Vagina (tissue), 2 donors: ENCODE results near the gene PPP4C. TPM values are rescaled to one million over a fixed set of nuclear protein-coding genes. Genes with fewer than 3 reads are reported as not detected.

Experiments used
- DNase-seq, 2 donors: peaks; one replicate each; pipeline ENCODE4 v3.0.0-alpha.2; 2017; ENCODE audit errors: extremely low spot score in 2 of 2
- H3K27ac ChIP-seq: fragments of 200-600 bp; sonication (generic); one replicate; pipeline ENCODE4 v1.5.1; 2019
- H3K27me3 ChIP-seq: fragments of 200-600 bp; sonication (generic); one replicate; pipeline ENCODE4 v1.5.1; 2019
- H3K36me3 ChIP-seq, 2 donors: fragments of 200-600 bp; sonication (generic); one replicate each; pipeline ENCODE4 v1.5.1; 2017 to 2019
- H3K4me1 ChIP-seq: fragments of 200-600 bp; sonication (generic); one replicate; pipeline ENCODE4 v1.5.1; 2019
- H3K4me3 ChIP-seq, 2 donors: fragments of 200-600 bp; sonication (generic); 1 replicate in 1 of 2; 2 replicates in 1 of 2; pipeline ENCODE4 v1.5.1; 2016 to 2019
- H3K9me3 ChIP-seq: fragments of 200-600 bp; sonication (generic); one replicate; pipeline ENCODE4 v1.5.1; 2019
- POLR2A ChIP-seq, 2 donors: fragments of 450-650 bp; IDR thresholded peaks; one replicate each; pipeline ENCODE4 v1.6.1; 2017; ENCODE audit warnings: antibody characterized with exemption in 2 of 2, mild to moderate bottlenecking in 2 of 2, moderate library complexity in 2 of 2
- POLR2AphosphoS5 ChIP-seq, 2 donors: sonication (generic); formaldehyde crosslinking; IDR thresholded peaks; one replicate each; pipeline ENCODE4 v1.9.0; 2017; ENCODE audit warnings: antibody characterized with exemption in 2 of 2, mild to moderate bottlenecking in 2 of 2, low read depth in 1 of 2; ENCODE audit not compliant: insufficient read depth in 1 of 2
- intact Hi-C: fragments of 100-400 bp; cut with DNase I; formaldehyde crosslinking; loops from one replicate; pipeline ENCODE4 v1.15.1; 2023
- total RNA-seq: library from RNA; depleted of rRNA; stranded (reverse); fragments of >200 nt; gene quantifications from one replicate; pipeline ENCODE4 v1.2.3, GENCODE V29; 2016
- TF ChIP-seq, protein P1 (sequence below), 3 experiments: fragments of 450-650 bp in 2 of 3; fragments of 200-600 bp in 1 of 3; sonication (generic) in 1 of 3; IDR thresholded peaks; one replicate each; pipeline ENCODE4 v1.5.1; 2017 to 2019; ENCODE audit warnings: antibody characterized with exemption in 3 of 3, mild to moderate bottlenecking in 2 of 3, moderate library complexity in 2 of 3

PPP4C gene
- total RNA-seq, 1 donor from 2014 or later, result 60.4 TPM

DNA sequence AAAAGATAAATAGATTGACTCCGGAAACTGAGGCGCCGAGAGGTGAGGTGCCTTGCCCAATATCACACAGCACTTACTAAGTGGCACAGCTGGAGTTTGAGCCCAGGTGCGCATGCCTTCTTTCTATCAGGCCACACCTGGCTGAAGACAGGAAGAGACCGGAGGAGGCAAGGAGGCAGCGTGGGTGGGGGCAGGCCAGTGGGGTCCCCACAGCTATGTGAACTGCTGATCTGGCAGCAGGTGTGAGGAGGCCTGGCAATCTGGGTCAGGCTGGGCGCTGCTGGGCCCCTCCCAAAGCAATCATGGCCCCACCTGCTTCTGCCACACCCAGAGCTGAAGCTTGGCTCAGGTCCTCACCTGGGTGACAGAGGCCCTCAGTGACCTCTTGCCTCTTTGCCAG, 39.4 kb downstream of the PPP4C start:
- intact Hi-C loops, result no loop called here
- peaks cover 0 to 72% of the 10 kb centered on the region in 2 donors for H3K36me3 ChIP-seq
- TF ChIP-seq, protein P1, sequence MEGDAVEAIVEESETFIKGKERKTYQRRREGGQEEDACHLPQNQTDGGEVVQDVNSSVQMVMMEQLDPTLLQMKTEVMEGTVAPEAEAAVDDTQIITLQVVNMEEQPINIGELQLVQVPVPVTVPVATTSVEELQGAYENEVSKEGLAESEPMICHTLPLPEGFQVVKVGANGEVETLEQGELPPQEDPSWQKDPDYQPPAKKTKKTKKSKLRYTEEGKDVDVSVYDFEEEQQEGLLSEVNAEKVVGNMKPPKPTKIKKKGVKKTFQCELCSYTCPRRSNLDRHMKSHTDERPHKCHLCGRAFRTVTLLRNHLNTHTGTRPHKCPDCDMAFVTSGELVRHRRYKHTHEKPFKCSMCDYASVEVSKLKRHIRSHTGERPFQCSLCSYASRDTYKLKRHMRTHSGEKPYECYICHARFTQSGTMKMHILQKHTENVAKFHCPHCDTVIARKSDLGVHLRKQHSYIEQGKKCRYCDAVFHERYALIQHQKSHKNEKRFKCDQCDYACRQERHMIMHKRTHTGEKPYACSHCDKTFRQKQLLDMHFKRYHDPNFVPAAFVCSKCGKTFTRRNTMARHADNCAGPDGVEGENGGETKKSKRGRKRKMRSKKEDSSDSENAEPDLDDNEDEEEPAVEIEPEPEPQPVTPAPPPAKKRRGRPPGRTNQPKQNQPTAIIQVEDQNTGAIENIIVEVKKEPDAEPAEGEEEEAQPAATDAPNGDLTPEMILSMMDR (IDR thresholded peaks at IDR 0.05), result no peak
- TF ChIP-seq POLR2AphosphoS5 (IDR thresholded peaks at IDR 0.05; ENCODE audit: insufficient read depth in 1 of 2, low read depth in 1 of 2) (no peak), POLR2A (IDR thresholded peaks at IDR 0.05) (no peak)

GRCh38 chr16:30116291-30117207, 40.8 kb downstream of the PPP4C start:
- Histone ChIP-seq H3K9me3 (no peaks in the 10 kb centered on the region), H3K4me3 (no peak overlapping the region), H3K27me3 (no peaks in the 10 kb centered on the region), H3K27ac (no peak overlapping the region), H3K4me1 (peaks cover 32% of the 10 kb centered on the region), H3K36me3 (peaks cover 0 to 62% of the 10 kb centered on the region in 2 donors)
- intact Hi-C loops, result no loop called here
- DNase-seq, result no peak
- TF ChIP-seq POLR2AphosphoS5 (IDR thresholded peaks at IDR 0.05; ENCODE audit: insufficient read depth in 1 of 2, low read depth in 1 of 2), result no peak
- no peak for TF ChIP-seq POLR2A (IDR thresholded peaks at IDR 0.05)
- TF ChIP-seq, protein P1 (IDR thresholded peaks at IDR 0.05), result no peak

More for the DNA sequence above, 39.4 kb downstream of the PPP4C start:
- DNase-seq, result no peak
- no peak overlapping the region for H3K4me3 ChIP-seq
- no peak overlapping the region for H3K27ac ChIP-seq
- H3K4me1 ChIP-seq, result peaks cover 19% of the 10 kb centered on the region
- H3K9me3 ChIP-seq, result no peaks in the 10 kb centered on the region
- no peaks in the 10 kb centered on the region for H3K27me3 ChIP-seq

GRCh38 chr16:30117768-30118167, 42.0 kb downstream of the PPP4C start:
- no peak overlapping the region for H3K4me3 ChIP-seq
- peaks cover 0 to 55% of the 10 kb centered on the region in 2 donors for H3K36me3 ChIP-seq
- no peaks in the 10 kb centered on the region for H3K9me3 ChIP-seq
- no peak for DNase-seq
- intact Hi-C loops, result no loop called here
- no peak overlapping the region for H3K27ac ChIP-seq
- peaks cover 41% of the 10 kb centered on the region for H3K4me1 ChIP-seq
- no peaks in the 10 kb centered on the region for H3K27me3 ChIP-seq
- TF ChIP-seq, protein P1 (IDR thresholded peaks at IDR 0.05), result no peak
- TF ChIP-seq POLR2A (IDR thresholded peaks at IDR 0.05), result no peak
- TF ChIP-seq POLR2AphosphoS5 (IDR thresholded peaks at IDR 0.05; ENCODE audit: insufficient read depth in 1 of 2, low read depth in 1 of 2), result no peak

DNA sequence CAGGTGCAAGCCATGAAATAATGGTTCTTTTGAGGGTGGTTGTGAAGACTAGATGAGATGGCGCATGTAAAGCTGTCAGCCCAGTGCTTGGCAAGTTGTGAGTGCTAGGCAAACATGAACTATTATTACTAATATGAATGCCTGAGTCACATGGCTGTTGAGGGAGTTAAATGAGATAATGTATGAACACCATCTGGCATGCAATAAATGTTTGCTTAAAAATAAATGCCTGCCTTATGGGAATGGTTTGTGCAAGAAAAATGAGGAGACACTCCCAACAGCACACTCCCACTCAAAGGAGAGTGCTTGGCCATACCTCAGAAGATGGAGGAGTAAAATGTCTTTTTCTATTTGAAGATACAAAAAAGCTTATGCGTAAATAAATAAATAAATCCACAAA, 43.6 kb downstream of the PPP4C start:
- Histone ChIP-seq H3K9me3 (no peaks in the 10 kb centered on the region), H3K27me3 (no peaks in the 10 kb centered on the region), H3K4me1 (peaks cover 37% of the 10 kb centered on the region), H3K27ac (no peak overlapping the region), H3K4me3 (no peak overlapping the region), H3K36me3 (peaks cover 0 to 49% of the 10 kb centered on the region in 2 donors)
- TF ChIP-seq POLR2A (IDR thresholded peaks at IDR 0.05) (no peak), POLR2AphosphoS5 (IDR thresholded peaks at IDR 0.05; ENCODE audit: insufficient read depth in 1 of 2, low read depth in 1 of 2) (no peak)
- TF ChIP-seq, protein P1 (IDR thresholded peaks at IDR 0.05), result no peak
- intact Hi-C loops, result no loop called here
- DNase-seq, result no peak
